HG02970 (cell line): Measurements from ENCODE around the gene GINS2.

ENCODE experiments used
- ATAC-seq: cut with Tn5 transposase; IDR thresholded peaks from one replicate; pipeline ENCODE4 v1.9.1; 2021; ENCODE audit warnings: mild to moderate bottlenecking, moderate library complexity, moderate number of reproducible peaks; ENCODE audit not compliant: unreplicated experiment, low FRiP score

GINS2 gene

DNA sequence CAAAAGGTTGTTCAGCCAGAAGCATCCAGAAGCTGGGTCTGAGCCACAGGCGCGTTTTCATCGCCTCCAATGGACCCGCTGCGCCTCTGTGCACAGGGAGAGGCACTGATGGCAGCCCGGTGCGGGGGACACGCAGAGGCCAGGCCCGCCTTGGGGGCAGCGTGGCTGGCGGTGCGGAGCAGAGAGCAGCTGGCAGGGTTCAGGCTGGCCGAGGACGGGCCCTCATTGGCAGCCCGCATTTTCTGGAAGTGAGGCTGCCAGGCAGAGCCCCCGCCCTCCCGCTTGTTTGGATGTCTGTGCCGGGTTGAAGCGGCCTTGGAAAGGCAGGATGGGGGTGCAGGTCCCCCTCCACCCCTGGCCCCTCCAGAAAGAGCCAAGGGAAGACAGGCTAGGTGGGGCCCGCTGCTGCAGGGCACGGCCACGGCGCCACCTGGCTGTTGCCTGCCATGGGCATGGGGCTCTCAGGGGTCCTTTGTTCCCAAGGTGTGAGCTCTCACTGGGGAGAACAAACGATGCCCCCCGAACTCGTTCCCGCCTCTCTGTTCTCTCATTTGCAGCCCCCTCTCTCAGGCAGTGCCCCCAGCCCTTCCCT lies 56.9 kb downstream of the GINS2 start:
- no peak for ATAC-seq

DNA sequence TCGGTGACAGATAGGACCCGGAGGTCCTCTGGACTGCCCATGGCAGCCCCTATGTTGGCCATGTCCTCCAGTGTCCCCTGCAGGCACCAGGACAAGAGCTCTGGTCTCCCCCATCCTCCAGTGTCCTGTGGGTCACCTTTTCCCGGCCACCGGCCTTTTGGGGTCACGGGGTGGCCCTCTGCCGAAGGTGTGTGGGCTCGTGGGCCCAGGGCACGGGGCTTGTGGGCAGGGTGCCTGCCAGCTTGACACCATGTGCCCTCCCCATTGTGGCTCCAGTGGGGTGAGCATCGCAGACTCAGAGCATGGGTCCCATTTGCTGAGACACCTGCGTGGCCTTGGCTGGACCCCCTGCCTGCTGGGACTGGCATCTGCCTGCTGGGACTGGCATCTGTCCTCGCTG lies 57.5 kb downstream of the GINS2 start:
- ATAC-seq: no peak

DNA sequence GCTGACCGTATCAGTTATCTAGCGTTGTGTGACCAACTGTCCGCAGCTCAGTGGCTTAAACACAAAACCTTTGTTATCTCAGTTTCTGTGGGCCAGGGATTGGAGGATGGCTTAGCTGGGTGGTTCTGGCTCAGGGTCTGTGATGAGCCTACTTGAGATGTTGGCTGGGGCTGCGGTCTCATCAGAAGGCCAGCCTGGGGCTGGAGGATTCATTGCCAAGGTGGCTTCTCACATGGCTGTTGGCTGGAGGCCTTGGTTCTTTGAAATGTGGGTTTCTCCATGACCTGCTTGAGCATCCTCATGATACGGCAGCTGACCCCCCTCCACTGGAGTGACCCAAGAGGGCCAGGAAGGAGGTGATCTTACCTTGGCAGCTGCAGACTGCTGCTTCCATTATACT lies 58.9 kb downstream of the GINS2 start:
- no peak for ATAC-seq

DNA sequence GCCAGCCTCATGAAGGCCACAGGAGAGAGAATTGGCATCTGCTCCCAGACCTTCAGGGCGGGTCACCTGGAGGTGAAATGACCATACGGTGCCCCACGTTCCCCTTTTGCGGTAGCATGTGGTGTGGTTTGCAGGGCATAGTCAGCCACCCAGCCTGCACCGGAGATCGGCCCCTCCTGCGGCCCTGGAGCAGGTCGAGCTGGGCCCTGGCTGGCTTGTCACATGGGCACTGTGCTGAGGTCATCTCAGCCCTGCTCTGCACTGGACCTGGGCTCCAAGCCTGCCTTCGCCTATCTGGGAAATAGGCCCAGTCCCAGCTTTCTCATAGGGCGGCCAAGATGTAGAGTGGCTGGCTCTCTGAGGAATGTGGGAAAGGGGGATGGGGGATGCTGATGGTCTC lies 59.4 kb downstream of the GINS2 start:
- no peak for ATAC-seq

DNA sequence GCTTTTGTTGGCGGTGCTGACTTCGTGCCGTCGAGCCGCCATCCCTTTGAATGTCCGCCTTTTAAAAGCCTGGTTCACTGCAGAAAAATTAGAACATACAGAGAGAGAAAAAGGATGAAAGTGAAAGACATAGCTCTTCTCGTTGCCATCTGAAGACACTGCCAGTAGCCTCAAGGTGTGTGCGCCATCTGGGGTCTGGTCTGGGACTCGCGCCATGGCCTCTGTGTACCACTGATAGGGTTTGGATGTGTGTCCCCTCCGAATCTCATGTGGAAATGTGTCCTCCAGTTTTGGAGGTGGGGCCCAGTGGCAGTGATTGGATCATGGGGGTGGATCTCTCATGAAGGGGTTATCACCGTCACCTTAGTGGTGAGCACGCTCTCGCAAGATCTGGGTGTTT lies 60.1 kb downstream of the GINS2 start:
- ATAC-seq: no peak

DNA sequence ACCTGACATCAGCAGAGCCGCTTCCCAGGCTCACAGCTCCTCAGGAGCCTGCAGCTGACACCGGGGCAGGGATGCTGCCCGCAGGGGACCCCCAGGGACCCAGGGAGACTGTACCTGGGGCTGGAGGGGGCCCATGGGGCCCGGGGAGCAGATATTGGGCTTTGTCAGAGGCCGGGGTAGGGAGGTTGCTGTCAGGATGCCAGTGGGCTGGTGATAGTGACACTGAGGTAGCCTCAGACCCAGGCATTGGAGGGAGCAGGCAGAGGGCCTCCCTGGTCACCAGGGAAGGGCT lies 60.5 kb downstream of the GINS2 start:
- ATAC-seq: no peak

DNA sequence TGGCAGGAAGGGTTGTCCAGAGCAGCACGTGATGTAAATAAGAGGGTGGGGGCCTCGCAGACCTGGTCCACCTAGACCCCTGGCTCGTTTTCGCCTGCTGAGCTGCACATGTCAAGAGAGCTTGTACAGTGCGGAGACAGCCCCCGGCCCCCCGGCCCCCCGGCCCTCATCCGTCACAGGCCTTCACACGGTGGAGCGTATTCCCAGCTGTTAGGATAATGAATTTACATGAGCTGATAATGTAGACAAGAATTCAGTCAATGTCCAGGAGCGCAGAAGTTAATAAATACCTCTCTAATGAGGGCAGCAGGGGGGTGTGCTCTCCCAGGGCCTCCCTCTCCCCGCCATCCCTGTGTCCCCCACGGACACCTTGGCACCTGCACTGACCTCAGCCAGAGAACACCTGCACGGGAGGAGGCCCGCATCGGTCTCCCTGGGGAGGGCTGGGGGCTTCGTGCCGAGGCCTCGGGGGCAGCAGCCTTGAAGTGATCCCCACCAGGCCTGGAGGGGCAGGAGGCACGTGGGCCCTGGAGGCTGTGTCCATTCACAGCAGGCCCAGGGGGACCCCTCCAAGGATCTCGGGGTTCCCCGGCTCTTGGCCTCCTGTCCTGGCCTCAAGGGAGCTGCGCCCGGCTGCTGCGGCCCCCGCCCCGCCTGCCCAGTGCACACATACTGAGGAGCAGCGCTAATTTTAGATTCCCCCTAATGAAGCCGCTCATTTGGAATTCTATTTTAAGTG lies 61.1 kb downstream of the GINS2 start:
- no peak for ATAC-seq

DNA sequence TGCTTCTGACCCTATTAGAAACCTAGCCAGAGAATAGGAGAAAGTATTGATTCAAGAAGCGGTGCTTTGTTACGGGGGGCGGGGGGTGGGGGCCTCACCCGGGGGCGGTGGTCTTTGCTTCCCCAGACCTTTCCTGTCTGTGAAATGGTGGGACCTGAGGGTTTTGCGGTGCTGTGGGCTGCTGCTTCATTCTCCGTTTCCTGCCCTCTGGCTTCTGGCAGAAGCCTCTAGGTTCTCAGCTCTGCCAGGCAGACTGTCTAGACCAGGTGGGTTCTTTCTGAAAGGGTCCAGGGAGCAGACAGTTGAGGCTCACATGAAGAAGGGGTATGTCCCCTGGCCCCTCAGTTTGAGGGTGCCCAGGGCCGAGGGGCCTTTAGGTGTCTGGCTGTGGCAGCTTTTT lies 61.7 kb downstream of the GINS2 start:
- no peak for ATAC-seq
